Lower leg skin (tissue), 3 donors: Measurements from ENCODE around the gene ZDHHC9.

Experiments
- CTCF ChIP-seq, 3 donors: fragments of 450-650 bp; IDR thresholded peaks; one replicate each; pipeline ENCODE4 v1.5.1; 2016; ENCODE audit warnings: antibody characterized with exemption in 3 of 3, mild to moderate bottlenecking in 3 of 3, moderate library complexity in 2 of 3
- POLR2A ChIP-seq, 2 donors: fragments of 450-650 bp; IDR thresholded peaks; one replicate each; pipeline ENCODE4 v1.6.1; 2016 to 2017; ENCODE audit warnings: antibody characterized with exemption in 2 of 2, mild to moderate bottlenecking in 1 of 2, moderate library complexity in 1 of 2

- TF ChIP-seq CTCF (IDR thresholded peaks at IDR 0.05) (no peak), POLR2A (IDR thresholded peaks at IDR 0.05) (no peak)
These were observed 1.0 kb downstream of the ZDHHC9 start for GRCh38 chrX:129842510-129843208.
